H1 (cell line): ENCODE measurements around the gene GSG1L. TPM values are rescaled to one million over a fixed set of nuclear protein-coding genes. Genes with fewer than 3 reads are reported as not detected.

Source experiments
- CTCF ChIA-PET: fragments of 300-600 bp; sonication (Branson Sonifier 250); formaldehyde crosslinking; loops from one replicate; lab custom pipeline; 2021; ENCODE audit not compliant: partially characterized antibody; lab: Charles Lee
- POLR2A ChIA-PET: fragments of 300-600 bp; sonication (Branson Sonifier 250); formaldehyde crosslinking; loops from one replicate; lab custom pipeline; 2021; ENCODE audit warnings: inconsistent platforms; ENCODE audit not compliant: partially characterized antibody; lab: Charles Lee
- DNase-seq, 2 experiments: peaks; one replicate each; pipeline versions ENCODE4 v3.0.0 to v3.0.0-alpha.2; 2010 to 2022; ENCODE audit warnings: low spot score in 2 of 2, low read depth in 1 of 2, mixed read lengths in 1 of 2
- FAIRE-seq: peaks from 2 replicates; lab custom pipeline; 2011; peaks lifted over from hg19 to GRCh38; lab: Jason Lieb, UNC
- H2AFZ ChIP-seq: 2 replicates; pipeline ENCODE4 v1.8.1; 2012; ENCODE audit warnings: low read length, inconsistent platforms
- H2AK5ac ChIP-seq: 2 replicates; pipeline ENCODE4 v1.6.1; 2013; ENCODE audit warnings: low read depth, low read length
- H2BK120ac ChIP-seq: replicated peaks from 2 replicates; pipeline ENCODE3; 2013; ENCODE audit warnings: low read depth, low read length, inconsistent platforms
- H2BK12ac ChIP-seq: 2 replicates; pipeline ENCODE4 v1.6.1; 2013; ENCODE audit warnings: low read depth, low read length
- H2BK15ac ChIP-seq: 2 replicates; pipeline ENCODE4 v1.6.1; 2013; ENCODE audit warnings: low read length
- H2BK20ac ChIP-seq: 2 replicates; pipeline ENCODE4 v1.6.1; 2013; ENCODE audit warnings: low read length
- H2BK5ac ChIP-seq: 2 replicates; pipeline ENCODE4 v1.6.1; 2013; ENCODE audit warnings: low read depth, low read length
- H3K14ac ChIP-seq: 2 replicates; pipeline ENCODE4 v1.6.1; 2013; ENCODE audit warnings: inconsistent platforms; ENCODE audit not compliant: insufficient read length
- H3K18ac ChIP-seq: 2 replicates; pipeline ENCODE4 v1.6.1; 2013; ENCODE audit warnings: low read length; ENCODE audit errors: extremely low read depth
- H3K23ac ChIP-seq: 2 replicates; pipeline ENCODE4 v1.6.1; 2013; ENCODE audit warnings: inconsistent platforms; ENCODE audit not compliant: insufficient read length
- H3K23me2 ChIP-seq: 2 replicates; pipeline ENCODE4 v1.6.1; 2013; ENCODE audit warnings: low read depth, low read length
- H3K27ac ChIP-seq: 2 replicates; pipeline ENCODE4 v1.6.1; 2011; ENCODE audit warnings: low read depth, low read length, inconsistent platforms
- H3K27me3 ChIP-seq, 4 experiments: replicated peaks in 1 of 4; 1 replicate in 1 of 4; 2 replicates in 3 of 4; pipeline versions ENCODE4 v1.6.1 to v1.8.1; 2011 to 2013; ENCODE audit warnings: low read length in 3 of 4, mild to moderate bottlenecking in 3 of 4, inconsistent platforms in 2 of 4, mixed read lengths in 2 of 4, moderate library complexity in 1 of 4; ENCODE audit not compliant: control insufficient read depth in 3 of 4, insufficient read depth in 3 of 4; ENCODE audit errors: extremely low read depth in 1 of 4
- H3K36me3 ChIP-seq, 4 experiments: 2 replicates each; pipeline versions ENCODE4 v1.6.1 to v1.8.1; 2011 to 2013; ENCODE audit warnings: mild to moderate bottlenecking in 4 of 4, low read length in 3 of 4, moderate library complexity in 2 of 4, control low read depth in 1 of 4, inconsistent platforms in 1 of 4; ENCODE audit not compliant: insufficient read depth in 4 of 4, control insufficient read depth in 2 of 4
- H3K4ac ChIP-seq: replicated peaks from 2 replicates; pipeline ENCODE3; 2013; ENCODE audit warnings: low read length, low read depth, mixed read lengths, inconsistent platforms; ENCODE audit not compliant: insufficient read length
- H3K4me1 ChIP-seq, 4 experiments: replicated peaks in 1 of 4; 1 replicate in 1 of 4; 2 replicates in 3 of 4; pipeline versions ENCODE4 v1.6.1 to v1.8.1; 2011 to 2013; ENCODE audit warnings: low read length in 3 of 4, inconsistent platforms in 2 of 4, mixed read lengths in 1 of 4; ENCODE audit not compliant: insufficient read depth in 4 of 4, control insufficient read depth in 3 of 4
- H3K4me2 ChIP-seq, 2 experiments: 2 replicates each; pipeline versions ENCODE4 v1.6.1 to v1.8.1; 2011 to 2013; ENCODE audit warnings: low read depth in 2 of 2, low read length in 2 of 2, control low read depth in 1 of 2, inconsistent platforms in 1 of 2, mild to moderate bottlenecking in 1 of 2; ENCODE audit not compliant: insufficient read depth in 1 of 2
- H3K4me3 ChIP-seq, 4 experiments: fragments of 200-600, 300-600 bp in 1 of 4; sonication (generic), shearing (Covaris generic), sonication (Bioruptor Twin) in 1 of 4; 2 replicates each; pipeline versions ENCODE4 v1.5.1 to v1.8.1; 2011 to 2016; ENCODE audit warnings: low read length in 4 of 4, low read depth in 3 of 4, control low read depth in 2 of 4, inconsistent platforms in 2 of 4, mild to moderate bottlenecking in 2 of 4, mixed read lengths in 1 of 4, moderate library complexity in 1 of 4; ENCODE audit not compliant: insufficient read depth in 2 of 4; ENCODE audit errors: extremely low read depth in 1 of 4
- H3K56ac ChIP-seq: replicated peaks from 2 replicates; pipeline ENCODE3; 2013; ENCODE audit warnings: low read depth, mild to moderate bottlenecking, mixed read lengths, low read length, inconsistent platforms; ENCODE audit not compliant: insufficient read length
- H3K79me1 ChIP-seq: 2 replicates; pipeline ENCODE4 v1.6.1; 2013; ENCODE audit warnings: low read depth, low read length, control low read depth
- H3K79me2 ChIP-seq, 2 experiments: 2 replicates each; pipeline versions ENCODE4 v1.6.1 to v1.8.1; 2012 to 2013; ENCODE audit warnings: low read length in 2 of 2, mild to moderate bottlenecking in 2 of 2, inconsistent platforms in 1 of 2; ENCODE audit not compliant: insufficient read depth in 2 of 2, control insufficient read depth in 1 of 2
- H3K9ac ChIP-seq, 4 experiments: replicated peaks in 1 of 4; 1 replicate in 1 of 4; 2 replicates in 3 of 4; pipeline versions ENCODE4 v1.6.1 to v1.8.1; 2011 to 2013; ENCODE audit warnings: low read depth in 3 of 4, low read length in 3 of 4, control low read depth in 2 of 4, mild to moderate bottlenecking in 2 of 4, moderate library complexity in 2 of 4, inconsistent platforms in 1 of 4; ENCODE audit errors: extremely low read depth in 1 of 4
- H3K9me3 ChIP-seq, 2 experiments: 2 replicates each; pipeline versions ENCODE4 v1.6.1 to v1.8.1; 2012 to 2013; ENCODE audit warnings: mild to moderate bottlenecking in 2 of 2, moderate library complexity in 2 of 2, control low read depth in 1 of 2, inconsistent platforms in 1 of 2, low read depth in 1 of 2, low read length in 1 of 2, mixed read lengths in 1 of 2; ENCODE audit not compliant: insufficient read depth in 2 of 2
- H4K20me1 ChIP-seq, 2 experiments: replicated peaks in 1 of 2; 2 replicates each; pipeline versions ENCODE3 to v1.8.1; 2011 to 2013; ENCODE audit warnings: inconsistent platforms in 2 of 2, low read length in 2 of 2, mild to moderate bottlenecking in 1 of 2; ENCODE audit not compliant: insufficient read depth in 2 of 2, control insufficient read depth in 1 of 2
- H4K5ac ChIP-seq: 2 replicates; pipeline ENCODE4 v1.6.1; 2013; ENCODE audit warnings: low read length, low read depth, mixed read lengths, inconsistent platforms; ENCODE audit not compliant: insufficient read length
- H4K8ac ChIP-seq: 2 replicates; pipeline ENCODE4 v1.8.0; 2013; ENCODE audit warnings: mild to moderate bottlenecking, moderate library complexity, low read length, inconsistent platforms; ENCODE audit not compliant: insufficient read depth; ENCODE audit errors: extremely low read depth
- H4K91ac ChIP-seq: replicated peaks from 2 replicates; pipeline ENCODE3; 2013; ENCODE audit warnings: low read length, mixed read lengths, inconsistent platforms; ENCODE audit not compliant: insufficient read length
- CHD2 ChIP-seq: IDR thresholded peaks from 2 replicates; pipeline ENCODE4 v1.6.1; 2012; ENCODE audit warnings: low read length, improper control_type of control experiment
- CREB1 ChIP-seq: IDR thresholded peaks from 2 replicates; pipeline ENCODE4 v1.6.1; 2012; ENCODE audit warnings: inconsistent platforms
- E2F6 ChIP-seq: IDR thresholded peaks from 2 replicates; pipeline ENCODE4 v1.6.1; 2012; ENCODE audit warnings: inconsistent platforms
- EGR1 ChIP-seq: IDR thresholded peaks from 2 replicates; pipeline ENCODE4 v1.6.1; 2011; ENCODE audit warnings: low read depth, low read length, borderline replicate concordance
- EP300 ChIP-seq, 2 experiments: IDR thresholded peaks; 1 replicate in 1 of 2; 2 replicates in 1 of 2; pipeline ENCODE4 v1.6.1; 2011 to 2012; ENCODE audit warnings: low read depth in 2 of 2, low read length in 2 of 2, mild to moderate bottlenecking in 2 of 2, borderline replicate concordance in 1 of 2, inconsistent platforms in 1 of 2, moderate library complexity in 1 of 2
- HDAC2 ChIP-seq, 2 experiments: fragments of 300-600 bp in 1 of 2; sonication (generic) in 1 of 2; IDR thresholded peaks; 2 replicates each; pipeline ENCODE4 v1.6.1; 2011 to 2012; ENCODE audit warnings: low read depth in 2 of 2, low read length in 2 of 2, mild to moderate bottlenecking in 2 of 2, moderate library complexity in 2 of 2, borderline replicate concordance in 1 of 2, inconsistent platforms in 1 of 2
- JUN ChIP-seq: IDR thresholded peaks from 2 replicates; pipeline ENCODE4 v1.6.1; 2011; ENCODE audit warnings: low read depth, mild to moderate bottlenecking, improper control_type of control experiment, low read length
- PHF8 ChIP-seq: fragments of 200-600 bp; sonication (generic); conservative IDR thresholded peaks from 2 replicates; pipeline ENCODE4 v1.7.1; 2012; ENCODE audit warnings: low read depth, mild to moderate bottlenecking, inconsistent platforms, low read length, moderate library complexity
- RAD21 ChIP-seq, 2 experiments: IDR thresholded peaks in 1 of 2; conservative IDR thresholded peaks in 1 of 2; 2 replicates each; pipeline ENCODE4 v1.6.1; 2011; ENCODE audit warnings: low read depth in 2 of 2, low read length in 2 of 2, improper control_type of control experiment in 1 of 2, inconsistent platforms in 1 of 2, mild to moderate bottlenecking in 1 of 2, moderate library complexity in 1 of 2
- SIN3A ChIP-seq, 2 experiments: IDR thresholded peaks in 1 of 2; conservative IDR thresholded peaks in 1 of 2; 2 replicates each; pipeline ENCODE4 v1.6.1; 2011 to 2012; ENCODE audit warnings: low read length in 2 of 2, improper control_type of control experiment in 1 of 2, low read depth in 1 of 2, mild to moderate bottlenecking in 1 of 2
- SP2 ChIP-seq: IDR thresholded peaks from 2 replicates; pipeline ENCODE4 v1.6.1; 2012; ENCODE audit warnings: mild to moderate bottlenecking, low read length, inconsistent platforms
- SUZ12 ChIP-seq: fragments of 200-600 bp; sonication (generic); IDR thresholded peaks from 2 replicates; pipeline ENCODE4 v1.6.1; 2012; ENCODE audit warnings: mild to moderate bottlenecking, inconsistent platforms, low read length, moderate library complexity, mixed read lengths
- TAF1 ChIP-seq: IDR thresholded peaks from 2 replicates; pipeline ENCODE4 v1.6.1; 2011; ENCODE audit warnings: mild to moderate bottlenecking, low read depth, low read length
- WGBS, 2 experiments: shearing (Covaris generic) in 1 of 2; methylation state at CpG; one replicate each; pipeline versions ENCODE4 v1.1.6 to v1.1.7; 2013 to 2015; ENCODE audit warnings: low lambda C conversion rate in 2 of 2, mixed read lengths in 2 of 2, inconsistent platforms in 1 of 2, low coverage in 1 of 2, missing lambda C conversion rate in 1 of 2; ENCODE audit not compliant: insufficient replicate concordance in 2 of 2, insufficient coverage in 1 of 2, insufficient read length in 1 of 2; ENCODE audit errors: extremely low coverage in 1 of 2, missing lambda C conversion rate in 1 of 2; 5-methylcytosine and 5-hydroxymethylcytosine counted together
- polyA plus RNA-seq, 7 experiments: library from polyadenylated mRNA; depleted of rRNA in 3 of 7; stranded (reverse) in 5 of 7; unstranded in 2 of 7; fragments of >200 nt in 5 of 7; fragments of 200-250 nt in 2 of 7; gene quantifications; 1 replicate in 5 of 7; 2 replicates in 1 of 7; 4 replicates in 1 of 7; pipeline versions ENCODE4 v1.2.1 to v1.2.3, GENCODE V29; 2011 to 2013; ENCODE audit warnings: missing spikeins in 2 of 7, mixed read lengths in 2 of 7
- total RNA-seq: library from RNA; stranded (reverse); fragmentation: NEBNext Ultra II Directional; extraction: Animal tissue kit (Norgen Biotek cat#: 25700); gene quantifications from 2 replicates; pipeline ENCODE4 v1.2.1, GENCODE V29; 2021

Gene GSG1L
- total and polyA plus RNA-seq, 2 of the 8 experiments (the other 6 are each of a cell fraction or from before 2014, with no cell fraction given) = 0.71 to 1.1 TPM

- Histone ChIP-seq H3K4me3 (no peak overlapping the region), H4K5ac (no peak overlapping the region), H4K20me1 (no peaks in the 10 kb centered on the region), H3K56ac (no peak overlapping the region), H3K4me2 (no peak overlapping the region), H3K27ac (no peak overlapping the region), H3K79me1 (no peaks in the 10 kb centered on the region; the same call in 1 of the 2 replicates), H2AFZ (no peak overlapping the region), H3K14ac (no peak overlapping the region), H3K23me2 (no peaks in the 10 kb centered on the region), H4K8ac (no peak overlapping the region), H3K9me3 (no peaks in the 10 kb centered on the region), H2BK20ac (no peak overlapping the region), H3K9ac (no peak overlapping the region), H2BK12ac (no peak overlapping the region), H3K79me2 (no peaks in the 10 kb centered on the region), H2AK5ac (no peak overlapping the region), H2BK120ac (no peak overlapping the region), H3K36me3 (no peaks in the 10 kb centered on the region), H2BK15ac (no peak overlapping the region), H3K18ac (no peak overlapping the region), H3K27me3 (no peaks in the 10 kb centered on the region), H4K91ac (no peak overlapping the region), H3K4me1 (no peaks in the 10 kb centered on the region), H2BK5ac (no peak overlapping the region), H3K4ac (no peak overlapping the region), H3K23ac (no peak overlapping the region)
- 81% methylated on average over 4 of the region's 4 CpGs; no CpG with 5 or more reads in 1 of the 2 experiments for WGBS, 2 experiments
- ChIA-PET POLR2A (no interaction called here), CTCF (interaction anchor here (0.6 kb wide), 1 partner anchor 37 kb away, joined by 3 read pairs; no protein-coding TSS in a partner anchor)
- DNase-seq = no peak
- FAIRE-seq = no peak
- TF ChIP-seq HDAC2 (IDR thresholded peaks at IDR 0.05; ENCODE audit: borderline replicate concordance in 1 of 2, low read depth in 2 of 2, low read length in 2 of 2) (no peak), SIN3A (conservative IDR thresholded peaks at IDR 0.05 in 1 of 2, IDR thresholded peaks at IDR 0.05 in 1 of 2; ENCODE audit: low read depth in 1 of 2, low read length in 2 of 2) (no peak), JUN (no peak), CREB1 (no peak), EP300 (IDR thresholded peaks at IDR 0.05; ENCODE audit: borderline replicate concordance in 1 of 2, low read depth in 2 of 2, low read length in 2 of 2) (no peak), PHF8 (no peak), RAD21 (IDR thresholded peaks at IDR 0.05 in 1 of 2, conservative IDR thresholded peaks at IDR 0.05 in 1 of 2; ENCODE audit: low read depth in 2 of 2, low read length in 2 of 2) (no peak), E2F6 (no peak), SUZ12 (no peak), SP2 (no peak), CHD2 (no peak), TAF1 (no peak), EGR1 (no peak)
These were observed 96.8 kb downstream of the GSG1L start for GRCh38 chr16:27966756-27967155.
